K562 (cell line): ENCODE data around the gene TMEM95. TPM values are rescaled to one million over a fixed set of nuclear protein-coding genes. Genes with fewer than 3 reads are reported as not detected.

Experiments
- ATAC-seq: fragments of 200-7000 bp; cut with Tn5 transposase; 3 replicates; pipeline ENCODE4 v1.9.1; 2020; ENCODE audit warnings: moderate library complexity
- BruUV-seq: library from RNA; stranded (reverse); fragments of 400-500 nt; replicated peaks from 2 replicates; lab custom pipeline; 2021; lab: Mats Ljungman, UMichigan
- CTCF ChIA-PET: fragments of 300-600 bp; formaldehyde crosslinking; extraction: SDS; loops from one replicate; lab custom pipeline; 2021; ENCODE audit warnings: low intra/inter-chr PET ratio; lab: Yijun Ruan, JAX
- POLR2A ChIA-PET: fragments of 300-600, 350-650 bp; sonication (Branson Sonifier 250); formaldehyde crosslinking; extraction: SDS; loops from one replicate; lab custom pipeline; 2021; ENCODE audit warnings: antibody characterized with exemption, inconsistent platforms; lab: Yijun Ruan, JAX
- DNase-seq, 4 experiments: peaks; one replicate each; pipeline versions ENCODE4 v3.0.0 to v3.0.0-alpha.2; 2011 to 2018; ENCODE audit warnings: low spot score in 3 of 4, mixed read lengths in 3 of 4; ENCODE audit errors: extremely low read depth in 1 of 4
- FAIRE-seq: peaks from 2 replicates; lab custom pipeline; 2011; peaks lifted over from hg19 to GRCh38; lab: Jason Lieb, UNC
- H2AFZ ChIP-seq: 2 replicates; pipeline ENCODE4 v1.6.0; 2011; ENCODE audit warnings: low read depth, low read length, control low read depth, inconsistent platforms
- H3K27ac ChIP-seq: fragments of 200-600 bp; 3 replicates; pipeline ENCODE4 v1.8.0; 2011; ENCODE audit warnings: low read depth, mild to moderate bottlenecking, control low read depth, inconsistent platforms, low read length, moderate library complexity, mixed read lengths; ENCODE audit errors: extremely low read depth
- H3K27me3 ChIP-seq, 2 experiments: fragments of 300-600 bp in 1 of 2; 2 replicates in 1 of 2; 3 replicates in 1 of 2; pipeline versions ENCODE4 v1.6.0 to v1.8.0; 2011; ENCODE audit warnings: inconsistent platforms in 2 of 2, low read length in 2 of 2, mild to moderate bottlenecking in 1 of 2, mixed read lengths in 1 of 2, moderate library complexity in 1 of 2; ENCODE audit not compliant: control insufficient read depth in 2 of 2, insufficient read depth in 2 of 2
- H3K36me3 ChIP-seq: fragments of 300-600 bp; 3 replicates; pipeline ENCODE4 v1.8.0; 2011; ENCODE audit warnings: mild to moderate bottlenecking, low read length, inconsistent platforms; ENCODE audit not compliant: control insufficient read depth, insufficient read depth
- H3K4me1 ChIP-seq, 2 experiments: fragments of 200-600 bp in 1 of 2; replicated peaks in 1 of 2; 2 replicates in 1 of 2; 3 replicates in 1 of 2; pipeline versions ENCODE4 v1.5.1 to v1.8.0; 2011; ENCODE audit warnings: inconsistent platforms in 2 of 2, low read length in 2 of 2, mild to moderate bottlenecking in 1 of 2, mixed read lengths in 1 of 2, moderate library complexity in 1 of 2; ENCODE audit not compliant: control insufficient read depth in 2 of 2, insufficient read depth in 2 of 2
- H3K4me2 ChIP-seq: 2 replicates; pipeline ENCODE4 v1.6.1; 2011; ENCODE audit warnings: low read length, control low read depth, inconsistent platforms, mixed read lengths; ENCODE audit not compliant: insufficient read depth
- H3K4me3 ChIP-seq: fragments of 200-600 bp; sonication (generic), shearing (Covaris generic); 2 replicates; pipeline ENCODE4 v1.5.1; 2016; ENCODE audit warnings: control low read depth, inconsistent platforms
- H3K79me2 ChIP-seq: fragments of 200-600 bp; 3 replicates; pipeline ENCODE4 v1.8.0; 2011; ENCODE audit warnings: low read length, inconsistent platforms; ENCODE audit not compliant: control insufficient read depth, insufficient read depth
- H3K9ac ChIP-seq, 2 experiments: 2 replicates each; pipeline versions ENCODE4 v1.6.0 to v1.6.1; 2011; ENCODE audit warnings: low read depth in 2 of 2, low read length in 2 of 2, control low read depth in 1 of 2, inconsistent platforms in 1 of 2, mild to moderate bottlenecking in 1 of 2, mixed read lengths in 1 of 2; ENCODE audit not compliant: insufficient read depth in 1 of 2
- H3K9me1 ChIP-seq: one replicate; pipeline ENCODE4 v1.6.0; 2011; ENCODE audit warnings: inconsistent platforms, mild to moderate bottlenecking, low read length, moderate library complexity; ENCODE audit not compliant: control insufficient read depth, insufficient read depth
- H3K9me3 ChIP-seq: replicated peaks from 2 replicates; pipeline ENCODE4 v1.5.1; 2011; ENCODE audit warnings: low read depth, low read length, inconsistent platforms; ENCODE audit not compliant: control insufficient read depth, insufficient read depth
- H4K20me1 ChIP-seq: replicated peaks from 2 replicates; pipeline ENCODE4 v1.6.1; 2011; ENCODE audit warnings: low read length, inconsistent platforms, mixed read lengths; ENCODE audit not compliant: control insufficient read depth, insufficient read depth
- BDP1 ChIP-seq: IDR thresholded peaks from 3 replicates; pipeline ENCODE4 v1.6.1; 2011; ENCODE audit not compliant: insufficient read length, insufficient read depth
- CHD7 ChIP-seq: fragments of 200-600 bp; sonication (generic); IDR thresholded peaks from one replicate; pipeline ENCODE4 v1.6.1; 2012; ENCODE audit warnings: mild to moderate bottlenecking, low read depth, low read length, inconsistent platforms
- IRF1 ChIP-seq: sonication (generic); formaldehyde crosslinking; IDR thresholded peaks from 2 replicates; pipeline ENCODE4 v1.8.0; 2022; ENCODE audit warnings: missing genetic modification reagents, mild to moderate bottlenecking, borderline replicate concordance
- PCBP1 ChIP-seq: fragments of 200-400 bp; formaldehyde crosslinking; IDR thresholded peaks from 2 replicates; pipeline ENCODE4 v1.6.1; 2018; ENCODE audit warnings: mild to moderate bottlenecking, low read depth, low read length; ENCODE audit not compliant: poor library complexity, severe bottlenecking
- PHF21A ChIP-seq: fragments of 450-650 bp; IDR thresholded peaks from 2 replicates; pipeline ENCODE4 v1.6.1; 2017; ENCODE audit warnings: low read depth, borderline replicate concordance
- PHF8 ChIP-seq: fragments of 200-600 bp; sonication (generic); IDR thresholded peaks from 2 replicates; pipeline ENCODE4 v1.6.1; 2012; ENCODE audit warnings: mixed run types, mild to moderate bottlenecking, inconsistent platforms, low read length, moderate library complexity, borderline replicate concordance
- RCOR1 ChIP-seq, 2 experiments: IDR thresholded peaks; 2 replicates each; pipeline ENCODE4 v1.6.1; 2012; ENCODE audit warnings: low read depth in 2 of 2, low read length in 2 of 2, borderline replicate concordance in 1 of 2, improper control_type of control experiment in 1 of 2
- SMARCC2 ChIP-seq: fragments of 450-650 bp; IDR thresholded peaks from 2 replicates; pipeline ENCODE4 v1.6.1; 2017; ENCODE audit warnings: antibody characterized with exemption, moderate library complexity, mild to moderate bottlenecking, low read depth
- SMARCE1 ChIP-seq: fragments of 450-650 bp; IDR thresholded peaks from 2 replicates; pipeline ENCODE4 v1.7.1; 2016; ENCODE audit warnings: mild to moderate bottlenecking
- TGIF2 ChIP-seq: sonication (generic); formaldehyde crosslinking; IDR thresholded peaks from 2 replicates; pipeline ENCODE4 v1.8.1; 2022; ENCODE audit warnings: mild to moderate bottlenecking, missing genetic modification reagents, moderate library complexity
- ZNF217 ChIP-seq: sonication (generic); formaldehyde crosslinking; IDR thresholded peaks from 2 replicates; pipeline ENCODE4 v1.8.0; 2022; ENCODE audit warnings: mild to moderate bottlenecking, missing genetic modification reagents
- WGBS: fragments of 100-300 bp; shearing (Covaris generic); methylation state at CpG from one replicate; pipeline ENCODE4 v1.1.6; 2016; ENCODE audit warnings: low coverage, mixed read lengths; ENCODE audit not compliant: insufficient coverage; ENCODE audit errors: missing lambda C conversion rate; 5-methylcytosine and 5-hydroxymethylcytosine counted together
- in situ Hi-C: fragments of 300-500 bp; cut with MboI; formaldehyde crosslinking; loops from 4 replicates; pipeline ENCODE4 v1.15.0; 2018; ENCODE audit warnings: inconsistent platforms, mixed read lengths
- intact Hi-C: fragments of 100-400 bp; cut with micrococcal nuclease; formaldehyde crosslinking; loops from 2 replicates; pipeline ENCODE4 v1.14.2; 2022
- polyA plus RNA-seq, 8 experiments: library from polyadenylated mRNA; depleted of rRNA in 4 of 8; stranded (reverse) in 5 of 8; unstranded in 3 of 8; fragments of >200 nt; fragmentation: Nextera tagmentation in 2 of 8; fragmentation: Illumina TruSeq in 1 of 8; extraction: Ambion mirVana in 2 of 8; extraction: Trizol in 1 of 8; gene quantifications; 2 replicates each; pipeline versions ENCODE4 v1.2.1 to v1.2.3, GENCODE V29; 2011 to 2014; ENCODE audit warnings: inconsistent platforms in 1 of 8, missing spikeins in 1 of 8
- total RNA-seq, 7 experiments: library from RNA; depleted of rRNA in 6 of 7; stranded (reverse); fragments of >200 nt in 6 of 7; fragmentation: Illumina TruSeq in 2 of 7; extraction: Trizol in 2 of 7; gene quantifications; 2 replicates each; pipeline versions ENCODE4 v1.2.1 to v1.2.3, GENCODE V29; 2011 to 2021; ENCODE audit warnings: low replicate concordance in 1 of 7

Gene TMEM95
- total and polyA plus RNA-seq, 9 of the 15 experiments (the other 6 are each of a cell fraction or from before 2014, with no cell fraction given) = not detected

GRCh38 chr17:7388856-7389255 lies 33.9 kb downstream of the TMEM95 start:
- no peak overlapping the region for H2AFZ ChIP-seq
- H3K4me2 ChIP-seq = no peak overlapping the region
- no peak overlapping the region; a peak in 1 of 4 replicates for H3K9ac ChIP-seq
- peaks cover 8% of the 10 kb centered on the region; the same call in 1 of the 3 replicates for H3K36me3 ChIP-seq
- no peaks in the 10 kb centered on the region for H4K20me1 ChIP-seq
- no peak for TF ChIP-seq ZNF217
- TF ChIP-seq PHF21A = no peak
- TF ChIP-seq PHF8 = no peak
- no peak for TF ChIP-seq SMARCC2
- TF ChIP-seq RCOR1 (IDR thresholded peaks at IDR 0.05; ENCODE audit: borderline replicate concordance in 1 of 2, low read depth in 2 of 2, low read length in 2 of 2) = no peak
- no peak for TF ChIP-seq IRF1 (CRISPR knock-in tag)
- no peak for TF ChIP-seq BDP1
- TF ChIP-seq PCBP1 = no peak
- TF ChIP-seq CHD7 = no peak
- no peak for TF ChIP-seq SMARCE1
- no peak for TF ChIP-seq TGIF2
- FAIRE-seq = no peak
- no peaks in the 10 kb centered on the region for H3K9me3 ChIP-seq
- H3K4me3 ChIP-seq = no peak overlapping the region
- intact Hi-C loops (no loop called here), in situ Hi-C loops (no loop called here)
- 73% methylated on average over 7 of the region's 10 CpGs for WGBS
- ChIA-PET POLR2A (interaction anchor here (0.7 to 1.5 kb wide), 3 partner anchors 94 to 190 kb away, joined by 3 to 4 read pairs (median 3); no protein-coding TSS in a partner anchor), CTCF (no interaction called here)
- no peaks in the 10 kb centered on the region for H3K27me3 ChIP-seq
- no TSS peak for BruUV-seq
- no peaks in the 10 kb centered on the region for H3K9me1 ChIP-seq
- DNase-seq = no peak
- H3K4me1 ChIP-seq = peaks cover 0 to 10% of the 10 kb centered on the region in 2 experiments; a peak in 2 of 5 replicates
- no peak for ATAC-seq
- no peak overlapping the region for H3K27ac ChIP-seq
- H3K79me2 ChIP-seq = no peaks in the 10 kb centered on the region
